ELR (cell line): Measurements from ENCODE around the gene GNG3.

Experiments used
- DNase-seq: peaks from one replicate; pipeline ENCODE4 v3.0.0-alpha.2; 2015; ENCODE audit warnings: low read depth

Gene GNG3

DNA sequence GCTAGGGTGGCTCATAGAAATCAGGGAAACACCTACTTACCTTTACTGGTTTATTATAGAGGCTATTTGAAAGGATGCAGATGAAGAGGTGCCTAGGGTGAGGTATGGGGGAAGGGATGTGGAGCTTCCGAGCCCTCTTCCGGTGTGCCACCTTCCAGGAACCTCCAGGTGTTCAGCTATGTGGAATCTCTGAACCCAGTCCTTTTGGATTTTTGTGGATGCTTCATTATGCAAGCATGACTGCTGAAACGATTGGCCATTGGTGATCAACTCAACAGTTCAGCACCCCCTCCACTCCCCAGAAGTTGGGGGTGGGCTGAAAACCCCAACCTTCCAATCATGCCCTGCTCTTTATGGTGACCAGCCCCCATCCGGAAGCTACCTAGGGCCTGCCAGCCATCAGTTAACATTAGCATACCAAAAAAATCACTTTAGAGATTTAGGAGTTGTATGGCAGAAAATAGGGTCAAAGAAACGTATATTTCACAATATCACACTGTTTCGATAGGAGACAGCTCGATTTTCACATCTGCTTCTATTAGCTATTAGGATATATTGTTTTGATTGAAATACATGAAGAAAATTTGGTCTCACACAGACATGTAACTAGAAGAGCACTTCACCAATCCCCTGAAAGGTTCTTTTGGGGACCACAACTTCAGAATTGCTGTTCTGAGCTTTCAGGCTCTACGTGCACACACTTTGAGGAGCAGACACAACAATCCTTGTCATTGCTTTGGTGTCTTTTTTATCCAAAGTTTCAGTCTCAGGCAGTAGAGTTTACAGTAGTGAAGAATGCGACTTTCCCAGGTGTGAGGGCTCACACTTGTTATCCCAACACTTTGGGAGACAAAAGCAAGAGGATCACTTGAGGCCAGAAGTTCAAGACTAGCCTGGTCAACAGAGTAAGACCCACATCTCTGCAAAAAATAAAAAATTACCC is 50.6 kb downstream of the GNG3 start:
- DNase-seq: no peak
